Measurements from ENCODE around the gene QRFP. TPM values are rescaled to one million over a fixed set of nuclear protein-coding genes. Genes with fewer than 3 reads are reported as not detected.

QRFP gene
- total and polyA plus RNA-seq, 11 donors, result not detected

GRCh38 chr9:130938184-130938651 is 41.6 kb upstream of the QRFP start:
- TF ChIP-seq POLR2A (IDR thresholded peaks at IDR 0.05) (no peak), CTCF (IDR thresholded peaks at IDR 0.05) (no peak)
- Histone ChIP-seq H3K9me3 (no peaks in the 10 kb centered on the region), H3K27ac (no peak overlapping the region), H3K4me1 (peaks cover 0 to 41% (median 16%) of the 10 kb centered on the region in 12 donors), H3K4me3 (peak overlapping the region in 9 of 12 donors; percentile 4 to 59 (median 55)), H3K36me3 (no peaks in the 10 kb centered on the region), H3K27me3 (peaks cover 50 to 98% (median 66%) of the 10 kb centered on the region in 9 donors)
- intact Hi-C loops (cut with DNase I), result loop anchor here in 3 of 10 donors (2.0 to 5.0 kb wide), 3 partner anchors 59 to 235 kb away; no protein-coding TSS in a partner anchor
- 4 to 8% (median 4%) methylated on average over 16 to 52 of the region's 52 CpGs for WGBS, 4 donors
- peak in 1 of 5 donors; percentile 15 for DNase-seq
- no peak for ATAC-seq

GRCh38 chr9:130937146-130938076 is 40.8 kb upstream of the QRFP start:
- Histone ChIP-seq H3K36me3 (no peaks in the 10 kb centered on the region), H3K27me3 (peaks cover 50 to 98% (median 74%) of the 10 kb centered on the region in 9 donors), H3K9me3 (no peaks in the 10 kb centered on the region), H3K27ac (no peak overlapping the region), H3K4me3 (peak overlapping the region in 1 of 12 donors; percentile 4), H3K4me1 (peaks cover 0 to 48% (median 17%) of the 10 kb centered on the region in 12 donors)
- peak in 1 of 5 donors; percentile 12 for DNase-seq
- no peak for ATAC-seq
- no peak for TF ChIP-seq POLR2A (IDR thresholded peaks at IDR 0.05)
- TF ChIP-seq CTCF (IDR thresholded peaks at IDR 0.05), result no peak
- intact Hi-C loops (cut with DNase I), result loop anchor here in 4 of 10 donors (2.0 to 5.0 kb wide), 4 partner anchors 60 to 235 kb away; no protein-coding TSS in a partner anchor
- 69 to 82% (median 78%) methylated on average over 16 to 23 of the region's 23 CpGs for WGBS, 4 donors

- H3K27me3 ChIP-seq, result peaks cover 50 to 96% (median 74%) of the 10 kb centered on the region in 9 donors
- H3K4me1 ChIP-seq, result peaks cover 0 to 56% (median 22%) of the 10 kb centered on the region in 12 donors
- WGBS, 4 donors, result 58 to 73% (median 65%) methylated on average over 8 to 12 of the region's 12 CpGs
- no peak for ATAC-seq
- H3K4me3 ChIP-seq, result no peak overlapping the region
- intact Hi-C loops (cut with DNase I), result loop anchor here in 3 of 10 donors (2.0 to 5.0 kb wide), 3 partner anchors 61 to 164 kb away; no protein-coding TSS in a partner anchor
- no peak overlapping the region for H3K27ac ChIP-seq
- peak in 1 of 5 donors; percentile 37 for DNase-seq
- H3K36me3 ChIP-seq, result no peaks in the 10 kb centered on the region
- H3K9me3 ChIP-seq, result no peaks in the 10 kb centered on the region
- TF ChIP-seq CTCF (IDR thresholded peaks at IDR 0.05), result no peak
- no peak for TF ChIP-seq POLR2A (IDR thresholded peaks at IDR 0.05)
These were observed 39.9 kb upstream of the QRFP start for GRCh38 chr9:130936285-130937117.
